Measurements from ENCODE around the gene NEK11.
A peak's percentile ranks its signal among the peaks of the same experiment; 100 is the strongest.

Gene NEK11

DNA sequence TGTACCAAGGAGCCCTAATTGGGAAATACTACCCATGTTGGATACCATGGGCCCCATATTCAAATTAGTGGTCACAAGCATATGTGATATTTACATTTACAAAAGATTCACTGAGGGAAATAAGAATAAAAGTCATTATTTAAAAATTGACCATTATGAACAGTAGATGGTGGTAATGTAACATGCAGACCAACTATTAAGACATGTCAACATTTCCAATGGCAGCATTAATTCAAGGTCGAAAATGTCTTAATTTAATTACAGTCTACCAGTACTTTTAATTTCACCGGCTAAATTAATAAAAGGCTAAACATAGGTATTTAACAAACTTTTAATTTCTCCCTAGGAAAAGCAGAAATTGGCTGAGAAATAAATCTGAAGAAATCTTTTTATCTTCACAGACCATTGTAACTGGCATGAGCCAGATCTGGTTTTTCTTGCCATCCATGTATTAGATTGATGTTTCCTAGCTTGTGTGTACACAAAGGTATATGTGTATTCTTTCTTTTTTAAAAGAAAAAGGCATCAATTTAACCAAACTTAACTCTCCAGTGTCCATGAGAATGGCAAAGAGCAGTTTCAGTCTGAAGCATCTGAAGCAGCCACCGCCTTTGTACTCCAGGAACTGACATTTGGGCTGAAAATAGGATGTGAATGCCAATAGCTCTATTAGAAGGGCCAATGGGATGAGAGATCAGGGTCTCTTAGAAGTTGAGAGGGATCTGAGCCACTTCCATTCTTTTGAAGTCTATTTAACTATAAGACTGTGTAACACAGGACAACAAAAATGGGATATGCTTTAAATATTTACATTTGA is 26.6 kb downstream of the NEK11 start:
- TF ChIP-seq, protein P1, sequence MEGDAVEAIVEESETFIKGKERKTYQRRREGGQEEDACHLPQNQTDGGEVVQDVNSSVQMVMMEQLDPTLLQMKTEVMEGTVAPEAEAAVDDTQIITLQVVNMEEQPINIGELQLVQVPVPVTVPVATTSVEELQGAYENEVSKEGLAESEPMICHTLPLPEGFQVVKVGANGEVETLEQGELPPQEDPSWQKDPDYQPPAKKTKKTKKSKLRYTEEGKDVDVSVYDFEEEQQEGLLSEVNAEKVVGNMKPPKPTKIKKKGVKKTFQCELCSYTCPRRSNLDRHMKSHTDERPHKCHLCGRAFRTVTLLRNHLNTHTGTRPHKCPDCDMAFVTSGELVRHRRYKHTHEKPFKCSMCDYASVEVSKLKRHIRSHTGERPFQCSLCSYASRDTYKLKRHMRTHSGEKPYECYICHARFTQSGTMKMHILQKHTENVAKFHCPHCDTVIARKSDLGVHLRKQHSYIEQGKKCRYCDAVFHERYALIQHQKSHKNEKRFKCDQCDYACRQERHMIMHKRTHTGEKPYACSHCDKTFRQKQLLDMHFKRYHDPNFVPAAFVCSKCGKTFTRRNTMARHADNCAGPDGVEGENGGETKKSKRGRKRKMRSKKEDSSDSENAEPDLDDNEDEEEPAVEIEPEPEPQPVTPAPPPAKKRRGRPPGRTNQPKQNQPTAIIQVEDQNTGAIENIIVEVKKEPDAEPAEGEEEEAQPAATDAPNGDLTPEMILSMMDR (IDR thresholded peaks at IDR 0.05; ENCODE audit: insufficient read depth, low read depth, low read length, missing control alignments): peak; percentile 17
- no peak overlapping the region for H3K4me3 ChIP-seq (ENCODE audit: low read depth, low read length)
- peak; percentile 6 for DNase-seq (ENCODE audit: low read depth)

DNA sequence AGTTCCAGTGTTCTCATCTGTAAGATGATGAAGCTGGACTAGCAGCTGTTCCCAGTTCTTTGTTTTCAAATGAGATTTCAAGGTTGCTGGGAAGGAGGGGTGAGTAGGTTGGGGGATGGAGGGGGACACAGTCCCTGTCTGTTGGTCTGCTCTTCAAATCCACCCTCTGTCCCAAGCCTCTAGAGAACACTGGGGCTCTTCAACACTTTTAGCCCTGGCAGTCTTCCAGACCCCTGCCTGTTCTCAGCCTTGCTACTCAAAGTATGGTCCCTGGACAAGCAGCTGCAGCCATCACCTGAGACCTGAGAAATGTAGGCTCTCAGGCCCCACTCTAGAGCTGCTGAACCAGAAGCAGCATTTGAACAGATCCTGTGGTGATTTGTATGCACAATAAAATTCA is 41.3 kb downstream of the NEK11 start:
- H3K4me3 ChIP-seq (ENCODE audit: low read depth, low read length): no peak overlapping the region
- peak; percentile 40 for DNase-seq (ENCODE audit: low read depth)
- TF ChIP-seq, protein P1 (IDR thresholded peaks at IDR 0.05; ENCODE audit: insufficient read depth, low read depth, low read length, missing control alignments): no peak

DNA sequence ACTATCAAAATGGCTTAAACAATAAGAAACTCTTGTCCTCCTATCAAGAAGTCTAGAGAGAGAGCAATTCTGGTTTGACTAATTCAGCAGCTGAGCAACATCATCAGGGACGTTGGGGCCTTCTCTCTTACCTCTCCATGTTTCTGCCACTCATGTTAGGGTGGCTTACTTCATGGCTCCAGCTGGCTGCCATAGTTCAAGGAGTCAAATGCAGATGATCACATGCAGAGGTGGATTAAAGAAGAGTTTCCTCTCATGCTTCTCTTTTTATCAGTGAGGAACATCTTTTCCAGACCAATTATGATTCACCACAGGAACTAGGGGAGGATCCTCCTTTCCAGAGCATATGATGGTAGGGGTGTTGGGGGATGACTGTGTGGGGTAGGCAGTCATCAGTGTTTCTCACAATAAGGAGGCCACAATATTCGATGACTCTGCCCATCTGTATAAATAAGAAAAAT is 45.5 kb downstream of the NEK11 start:
- DNase-seq (ENCODE audit: low read depth): no peak
- no peak overlapping the region for H3K4me3 ChIP-seq (ENCODE audit: low read depth, low read length)
- TF ChIP-seq, protein P1 (IDR thresholded peaks at IDR 0.05; ENCODE audit: insufficient read depth, low read depth, low read length, missing control alignments): no peak

DNA sequence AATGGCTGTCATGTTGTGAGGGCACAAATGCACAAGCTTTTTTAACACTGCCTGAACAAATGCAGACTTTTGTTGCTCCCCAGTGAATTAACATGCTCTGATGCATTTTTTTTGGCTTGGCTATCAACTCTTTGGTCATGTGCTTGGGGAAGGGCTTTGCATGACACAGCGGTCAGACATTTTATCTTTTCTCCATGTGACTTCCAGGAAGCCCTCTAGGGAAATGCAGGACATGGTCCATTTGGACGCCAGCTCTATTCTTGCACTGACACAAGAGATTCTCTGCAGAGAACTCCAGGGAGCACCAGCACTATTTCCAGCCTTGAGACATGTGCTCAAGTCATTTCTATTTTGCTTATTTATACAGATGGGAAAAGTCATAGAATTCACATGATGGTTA is 46.2 kb downstream of the NEK11 start:
- no peak for DNase-seq (ENCODE audit: low read depth)
- H3K4me3 ChIP-seq (ENCODE audit: low read depth, low read length): no peak overlapping the region
- TF ChIP-seq, protein P1 (IDR thresholded peaks at IDR 0.05; ENCODE audit: insufficient read depth, low read depth, low read length, missing control alignments): no peak

DNA sequence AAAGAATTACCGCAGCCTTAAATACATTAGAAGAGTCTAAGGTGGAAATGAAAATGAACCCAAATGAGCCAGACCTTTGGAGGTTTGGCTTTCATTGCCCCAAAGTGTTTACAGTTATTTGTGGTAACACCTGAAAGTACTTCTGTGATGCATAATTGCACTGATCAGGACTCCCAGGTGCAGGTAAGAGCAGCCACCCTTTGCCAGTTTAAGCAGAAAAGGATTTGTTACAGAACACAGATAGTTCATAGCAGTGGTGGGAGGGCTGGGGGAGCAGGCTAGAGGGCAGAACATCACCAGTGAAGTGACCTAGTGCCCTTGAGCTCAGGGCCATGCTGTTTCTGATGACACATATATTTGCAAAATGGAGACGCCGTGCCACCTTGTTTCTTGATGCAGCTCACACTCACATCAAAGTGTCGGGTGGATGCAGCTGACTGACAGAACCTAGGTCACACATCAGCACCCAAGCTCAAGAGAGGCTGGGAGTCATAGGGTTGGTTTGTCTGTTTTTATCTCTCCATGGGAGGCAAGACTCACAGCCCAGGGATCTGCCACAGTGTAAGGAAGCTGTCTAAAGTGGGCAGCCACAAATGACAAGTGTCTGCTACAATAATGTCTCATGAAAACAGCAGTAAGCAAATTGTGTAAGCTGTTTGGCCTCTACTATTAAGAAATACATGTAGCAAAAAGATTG is 49.1 kb downstream of the NEK11 start:
- TF ChIP-seq, protein P1 (IDR thresholded peaks at IDR 0.05; ENCODE audit: insufficient read depth, low read depth, low read length, missing control alignments): no peak
- no peak overlapping the region for H3K4me3 ChIP-seq (ENCODE audit: low read depth, low read length)
- peak; percentile 43 for DNase-seq (ENCODE audit: low read depth)

DNA sequence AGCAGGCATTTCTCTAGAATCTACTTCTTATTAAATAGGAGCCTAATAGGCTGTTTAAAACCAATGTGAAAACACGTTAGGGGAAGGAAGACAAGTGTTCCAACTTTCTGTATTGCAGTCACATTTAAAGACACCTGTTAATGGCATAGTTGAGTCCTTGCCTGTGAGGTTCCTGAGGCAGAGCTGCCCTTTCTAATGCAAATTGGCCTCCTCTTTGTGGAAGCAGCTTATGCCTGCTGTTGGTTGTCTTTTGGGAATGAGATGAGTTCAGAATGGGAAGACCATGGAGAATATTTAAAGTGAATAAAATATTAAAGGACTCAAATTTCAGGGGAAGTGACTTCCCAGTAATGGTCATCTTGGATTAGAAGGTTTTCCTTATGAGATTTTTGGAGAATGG is 51.2 kb downstream of the NEK11 start:
- TF ChIP-seq, protein P1 (IDR thresholded peaks at IDR 0.05; ENCODE audit: insufficient read depth, low read depth, low read length, missing control alignments): no peak
- DNase-seq (ENCODE audit: low read depth): no peak
- no peak overlapping the region for H3K4me3 ChIP-seq (ENCODE audit: low read depth, low read length)

Data from GM12865 (cell line).